NT2/D1 (cell line): ENCODE results near the gene MC1R.

Experiments used
- DNase-seq: peaks from one replicate; pipeline ENCODE4 v3.0.0-alpha.2; 2011; ENCODE audit warnings: low read depth, low spot score
- H3K27me3 ChIP-seq: 2 replicates; pipeline ENCODE4 v1.6.0; 2011; ENCODE audit warnings: mild to moderate bottlenecking; ENCODE audit not compliant: insufficient read length, insufficient read depth
- H3K36me3 ChIP-seq: 2 replicates; pipeline ENCODE4 v1.6.1; 2011; ENCODE audit warnings: mild to moderate bottlenecking, low read length, mixed read lengths; ENCODE audit not compliant: insufficient read depth, insufficient read length
- H3K4me1 ChIP-seq: 2 replicates; pipeline ENCODE4 v1.5.1; 2011; ENCODE audit not compliant: insufficient read depth, insufficient read length
- H3K4me3 ChIP-seq: 2 replicates; pipeline ENCODE4 v1.5.1; 2011; ENCODE audit warnings: low read depth; ENCODE audit not compliant: insufficient read length
- H3K9ac ChIP-seq: 2 replicates; pipeline ENCODE4 v1.6.0; 2011; ENCODE audit warnings: low read depth; ENCODE audit not compliant: insufficient read length
- H3K9me3 ChIP-seq: 2 replicates; pipeline ENCODE4 v1.5.1; 2011; ENCODE audit warnings: mild to moderate bottlenecking, low read length; ENCODE audit not compliant: insufficient read depth
- SUZ12 ChIP-seq: IDR thresholded peaks from 2 replicates; pipeline ENCODE4 v1.6.1; 2011; ENCODE audit not compliant: insufficient read length, insufficient read depth; ENCODE audit errors: extremely low read depth
- YY1 ChIP-seq: IDR thresholded peaks from 2 replicates; pipeline ENCODE4 v1.6.1; 2011; ENCODE audit not compliant: insufficient read length, insufficient read depth
- ZNF274 ChIP-seq: IDR thresholded peaks from 2 replicates; pipeline ENCODE4 v1.6.1; 2011; ENCODE audit warnings: mild to moderate bottlenecking, low read depth, low read length

MC1R gene

DNA sequence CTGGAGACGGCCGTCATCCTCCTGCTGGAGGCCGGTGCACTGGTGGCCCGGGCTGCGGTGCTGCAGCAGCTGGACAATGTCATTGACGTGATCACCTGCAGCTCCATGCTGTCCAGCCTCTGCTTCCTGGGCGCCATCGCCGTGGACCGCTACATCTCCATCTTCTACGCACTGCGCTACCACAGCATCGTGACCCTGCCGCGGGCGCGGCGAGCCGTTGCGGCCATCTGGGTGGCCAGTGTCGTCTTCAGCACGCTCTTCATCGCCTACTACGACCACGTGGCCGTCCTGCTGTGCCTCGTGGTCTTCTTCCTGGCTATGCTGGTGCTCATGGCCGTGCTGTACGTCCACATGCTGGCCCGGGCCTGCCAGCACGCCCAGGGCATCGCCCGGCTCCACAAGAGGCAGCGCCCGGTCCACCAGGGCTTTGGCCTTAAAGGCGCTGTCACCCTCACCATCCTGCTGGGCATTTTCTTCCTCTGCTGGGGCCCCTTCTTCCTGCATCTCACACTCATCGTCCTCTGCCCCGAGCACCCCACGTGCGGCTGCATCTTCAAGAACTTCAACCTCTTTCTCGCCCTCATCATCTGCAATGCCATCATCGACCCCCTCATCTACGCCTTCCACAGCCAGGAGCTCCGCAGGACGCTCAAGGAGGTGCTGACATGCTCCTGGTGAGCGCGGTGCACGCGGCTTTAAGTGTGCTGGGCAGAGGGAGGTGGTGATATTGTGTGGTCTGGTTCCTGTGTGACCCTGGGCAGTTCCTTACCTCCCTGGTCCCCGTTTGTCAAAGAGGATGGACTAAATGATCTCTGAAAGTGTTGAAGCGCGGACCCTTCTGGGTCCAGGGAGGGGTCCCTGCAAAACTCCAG is 1.1 kb downstream of the MC1R start:
- peak overlapping the region; percentile 98 for H3K9ac ChIP-seq
- H3K9me3 ChIP-seq, result no peaks in the 10 kb centered on the region
- no peak for DNase-seq
- H3K27me3 ChIP-seq, result no peaks in the 10 kb centered on the region
- peaks cover 29% of the 10 kb centered on the region for H3K4me1 ChIP-seq
- no peak overlapping the region for H3K4me3 ChIP-seq
- TF ChIP-seq ZNF274 (no peak), SUZ12 (no peak), YY1 (no peak)
- H3K36me3 ChIP-seq, result peaks cover 6% of the 10 kb centered on the region

DNA sequence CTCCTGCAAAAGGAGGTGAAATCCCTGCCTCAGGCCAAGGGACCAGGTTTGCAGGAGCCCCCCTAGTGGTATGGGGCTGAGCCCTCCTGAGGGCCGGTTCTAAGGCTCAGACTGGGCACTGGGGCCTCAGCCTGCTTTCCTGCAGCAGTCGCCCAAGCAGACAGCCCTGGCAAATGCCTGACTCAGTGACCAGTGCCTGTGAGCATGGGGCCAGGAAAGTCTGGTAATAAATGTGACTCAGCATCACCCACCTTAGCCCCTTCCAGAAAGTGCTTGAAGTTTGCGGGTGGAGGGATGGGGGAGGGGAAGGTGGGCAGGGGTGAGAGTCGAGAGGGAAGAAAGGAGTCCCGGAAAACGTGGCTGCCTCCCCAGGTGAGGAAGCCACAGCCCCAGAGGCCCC is 2.1 kb downstream of the MC1R start:
- Histone ChIP-seq H3K4me1 (peaks cover 31% of the 10 kb centered on the region), H3K9ac (peak overlapping the region; percentile 98), H3K4me3 (no peak overlapping the region), H3K9me3 (no peaks in the 10 kb centered on the region), H3K36me3 (peaks cover 3% of the 10 kb centered on the region), H3K27me3 (peaks cover 6% of the 10 kb centered on the region)
- no peak for DNase-seq
- TF ChIP-seq SUZ12, result no peak
- no peak for TF ChIP-seq ZNF274
- TF ChIP-seq YY1, result no peak

- Histone ChIP-seq H3K4me1 (peaks cover 32% of the 10 kb centered on the region), H3K36me3 (no peaks in the 10 kb centered on the region), H3K9ac (peak overlapping the region; percentile 98), H3K4me3 (peak overlapping the region; percentile 80), H3K9me3 (no peaks in the 10 kb centered on the region), H3K27me3 (peaks cover 7% of the 10 kb centered on the region)
- no peak for TF ChIP-seq YY1
- TF ChIP-seq SUZ12, result no peak
- DNase-seq, result no peak
Observed at GRCh38 chr16:89921131-89921701, 2.6 kb downstream of the MC1R start.

GRCh38 chr16:89921702-89922476 is 3.2 kb downstream of the MC1R start:
- H3K4me1 ChIP-seq, result peaks cover 35% of the 10 kb centered on the region
- H3K27me3 ChIP-seq, result peaks cover 7% of the 10 kb centered on the region
- TF ChIP-seq ZNF274, result no peak
- TF ChIP-seq YY1, result no peak
- TF ChIP-seq SUZ12, result no peak
- peak; percentile 72 for DNase-seq
- no peaks in the 10 kb centered on the region for H3K9me3 ChIP-seq
- no peaks in the 10 kb centered on the region for H3K36me3 ChIP-seq
- H3K9ac ChIP-seq, result peak overlapping the region; percentile 98
- H3K4me3 ChIP-seq, result peak overlapping the region; percentile 80

DNA sequence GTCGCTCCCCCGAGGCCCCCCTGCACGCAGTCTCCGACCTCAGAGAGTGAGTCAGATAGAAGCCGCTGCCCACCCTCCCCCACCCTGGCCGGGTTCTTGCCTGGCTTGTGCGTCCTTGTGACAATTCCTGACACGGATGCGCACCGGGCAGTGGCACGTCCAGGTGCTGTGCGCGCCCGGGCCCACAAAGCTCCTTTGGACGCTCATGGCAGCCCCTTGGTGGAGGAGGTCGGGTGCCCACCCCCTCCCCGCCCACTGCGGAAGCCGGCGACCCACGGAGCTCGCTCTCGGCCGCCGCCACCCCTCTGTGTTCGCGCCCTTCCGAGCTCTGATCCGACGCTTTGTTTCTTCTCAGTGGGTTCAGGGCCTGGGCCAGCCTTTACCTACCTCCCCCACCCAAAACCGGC is 3.8 kb downstream of the MC1R start:
- Histone ChIP-seq H3K4me1 (peaks cover 35% of the 10 kb centered on the region), H3K27me3 (peaks cover 7% of the 10 kb centered on the region), H3K36me3 (peaks cover 5% of the 10 kb centered on the region), H3K9me3 (no peaks in the 10 kb centered on the region), H3K4me3 (peak overlapping the region; percentile 80), H3K9ac (peak overlapping the region; percentile 98)
- TF ChIP-seq YY1 (no peak), SUZ12 (no peak), ZNF274 (no peak)
- no peak for DNase-seq

- peak within 1 kb of the TSS; percentile 80 for H3K4me3 ChIP-seq
- DNase-seq, result no peak
- H3K4me1 ChIP-seq, result peaks cover 35% of the 10 kb centered on the region
Observed at GRCh38 chr16:89922884-89923639, 4.4 kb downstream of the MC1R start, which contains the start of gene TUBB3. Gene TUBB3 (plus strand): TSS chr16:89923342. CDS start chr16:89923402, 60 bp downstream.

More at GRCh38 chr16:89922884-89923639, 4.4 kb downstream of the MC1R start, which contains the start of gene TUBB3:
- H3K9me3 ChIP-seq, result no peaks in the 10 kb centered on the region
- H3K9ac ChIP-seq, result peak within 1 kb of the TSS; percentile 98
- TF ChIP-seq SUZ12, result no peak
- TF ChIP-seq ZNF274, result no peak
- TF ChIP-seq YY1, result no peak
- peaks cover 7% of the 10 kb centered on the region for H3K27me3 ChIP-seq
- H3K36me3 ChIP-seq, result peaks cover 11% of the 10 kb centered on the region
